ENCODE measurements around the gene SLC25A42.

The SLC25A42 gene

DNA sequence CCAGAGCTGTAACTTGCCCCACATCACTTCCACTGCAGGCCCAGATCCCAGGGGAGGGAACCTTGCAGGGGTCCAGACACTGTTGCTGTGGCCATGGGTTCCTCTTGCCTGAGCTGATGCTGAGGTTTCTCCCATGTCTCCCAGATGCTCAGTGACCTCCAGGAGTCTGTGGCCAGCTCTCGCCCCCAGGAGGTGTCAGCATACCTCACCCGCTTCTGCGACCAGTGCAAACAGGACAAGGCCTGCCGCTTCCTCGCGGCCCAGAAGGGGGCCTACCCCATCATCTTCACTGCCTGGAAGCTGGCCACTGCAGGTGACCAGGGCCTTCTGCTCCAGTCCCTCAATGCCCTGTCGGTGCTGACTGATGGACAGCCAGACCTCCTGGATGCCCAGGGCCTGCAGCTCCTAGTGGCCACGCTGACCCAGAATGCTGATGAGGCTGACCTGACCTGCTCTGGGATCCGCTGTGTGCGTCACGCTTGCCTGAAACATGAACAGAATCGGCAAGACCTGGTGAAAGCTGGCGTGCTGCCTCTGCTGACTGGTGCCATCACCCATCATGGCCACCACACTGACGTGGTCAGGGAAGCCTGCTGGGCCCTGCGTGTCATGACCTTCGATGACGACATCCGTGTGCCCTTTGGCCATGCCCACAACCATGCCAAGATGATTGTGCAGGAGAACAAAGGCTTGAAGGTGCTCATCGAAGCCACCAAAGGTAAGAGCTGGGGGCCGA is 12.1 kb upstream of the SLC25A42 start:
- DNase-seq = no peak

DNA sequence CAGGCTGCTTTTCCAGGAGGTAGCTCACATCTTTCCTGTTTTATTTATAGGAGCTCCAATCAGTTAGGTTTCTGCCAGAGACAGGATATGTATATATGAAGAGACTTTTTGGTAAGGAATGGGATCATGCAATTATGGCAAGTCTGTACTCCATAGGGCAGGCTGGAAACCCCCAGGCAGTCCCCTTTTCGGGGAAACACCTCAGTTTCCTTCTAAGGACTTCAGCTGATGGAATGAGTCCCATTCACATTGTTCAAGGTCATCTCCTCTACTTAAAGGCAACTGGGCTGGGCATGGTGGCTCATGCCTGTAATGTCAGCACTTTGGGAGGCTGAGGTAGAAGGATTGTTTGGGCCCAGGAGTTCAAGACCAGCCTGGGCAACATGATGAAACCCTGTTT is 10.9 kb upstream of the SLC25A42 start:
- DNase-seq = no peak

DNA sequence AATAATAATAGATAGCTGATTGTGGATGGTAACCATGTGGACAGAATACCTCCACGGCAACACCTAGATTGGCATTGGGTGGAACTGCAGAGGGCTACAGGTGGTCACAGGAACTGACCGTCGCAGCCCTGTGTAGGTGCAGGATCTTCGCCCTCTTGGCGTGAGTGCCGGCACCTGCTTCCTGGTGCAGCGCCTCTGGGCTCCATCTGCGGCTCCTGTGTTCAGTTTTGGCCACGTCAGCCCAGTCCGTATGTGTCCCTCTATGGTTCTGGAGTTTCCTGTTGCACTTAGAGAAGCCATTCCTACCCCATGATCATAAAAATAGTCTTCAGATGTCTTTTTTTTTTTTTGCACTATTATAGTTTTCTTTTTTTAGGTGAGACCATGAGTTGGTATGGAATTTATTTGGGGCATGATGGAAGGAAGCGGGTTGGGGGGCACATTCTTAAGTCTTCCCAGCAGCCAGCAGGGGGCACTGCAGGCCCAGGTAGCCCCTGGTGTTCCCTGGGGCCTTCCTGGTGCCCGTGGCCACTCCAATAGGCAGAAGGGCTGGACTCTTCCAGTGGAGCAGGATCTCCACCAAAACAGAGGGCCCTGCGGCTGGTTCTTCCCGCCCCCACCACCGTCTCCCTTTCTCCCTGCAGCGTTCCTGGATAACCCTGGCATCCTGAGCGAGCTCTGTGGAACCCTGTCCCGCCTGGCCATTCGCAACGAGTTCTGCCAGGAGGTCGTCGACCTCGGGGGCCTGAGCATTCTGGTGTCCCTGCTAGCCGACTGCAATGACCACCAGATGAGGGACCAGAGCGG is 10.1 kb upstream of the SLC25A42 start:
- DNase-seq = peak in 1 of 2 donors; percentile 52

DNA sequence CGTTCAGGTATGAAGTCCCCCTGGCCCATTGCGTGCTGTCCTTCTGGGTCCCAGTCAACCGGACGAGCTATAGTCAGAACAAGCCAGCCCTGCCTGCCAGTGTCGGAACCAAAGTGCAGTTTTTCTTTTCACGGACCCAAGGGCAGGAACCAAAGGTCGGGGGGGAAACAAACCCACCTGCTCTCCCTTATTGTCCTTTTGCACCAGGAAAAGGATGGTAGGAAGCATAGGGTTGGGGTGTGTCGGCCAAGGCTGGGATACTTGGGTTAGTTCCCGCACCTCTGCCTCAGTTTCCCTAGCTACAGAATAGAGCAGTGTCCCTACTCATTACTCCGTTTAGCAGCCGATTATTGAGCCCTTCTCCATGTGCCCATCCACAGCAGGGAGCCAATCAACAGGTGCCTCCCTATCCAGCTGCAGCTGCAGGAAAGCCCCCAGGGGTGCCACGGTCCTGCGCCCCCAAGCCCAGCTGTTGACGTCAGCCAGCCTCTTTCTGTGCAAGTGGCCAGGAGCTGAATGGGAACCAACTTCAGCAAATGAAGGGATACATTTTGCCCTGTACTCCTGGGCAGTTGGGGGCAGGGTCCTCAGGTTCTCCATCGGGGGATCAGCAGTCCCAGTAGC is 9.4 kb upstream of the SLC25A42 start:
- no peak for DNase-seq

DNA sequence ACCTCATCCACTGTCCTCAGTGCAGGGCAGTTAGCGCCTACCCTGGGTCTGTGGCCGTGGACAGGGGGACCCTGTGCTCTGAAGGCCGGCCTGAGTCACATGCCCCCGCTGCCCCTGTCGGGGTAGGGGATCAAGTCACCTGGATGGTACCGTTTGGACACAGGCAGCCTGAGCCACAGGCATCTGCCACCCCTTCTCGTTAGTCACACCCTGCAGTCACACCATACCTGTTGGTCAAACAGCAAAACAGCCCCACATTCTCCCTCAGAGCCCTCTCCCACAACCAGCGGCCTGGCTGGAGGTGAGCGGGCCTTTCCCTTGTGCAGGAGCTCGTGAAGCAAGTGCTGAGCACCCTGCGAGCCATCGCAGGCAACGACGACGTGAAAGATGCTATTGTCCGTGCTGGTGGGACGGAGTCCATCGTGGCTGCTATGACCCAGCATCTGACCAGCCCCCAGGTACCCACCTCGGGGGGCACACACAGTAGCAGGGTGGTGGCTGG is 8.8 kb upstream of the SLC25A42 start:
- DNase-seq = no peak

DNA sequence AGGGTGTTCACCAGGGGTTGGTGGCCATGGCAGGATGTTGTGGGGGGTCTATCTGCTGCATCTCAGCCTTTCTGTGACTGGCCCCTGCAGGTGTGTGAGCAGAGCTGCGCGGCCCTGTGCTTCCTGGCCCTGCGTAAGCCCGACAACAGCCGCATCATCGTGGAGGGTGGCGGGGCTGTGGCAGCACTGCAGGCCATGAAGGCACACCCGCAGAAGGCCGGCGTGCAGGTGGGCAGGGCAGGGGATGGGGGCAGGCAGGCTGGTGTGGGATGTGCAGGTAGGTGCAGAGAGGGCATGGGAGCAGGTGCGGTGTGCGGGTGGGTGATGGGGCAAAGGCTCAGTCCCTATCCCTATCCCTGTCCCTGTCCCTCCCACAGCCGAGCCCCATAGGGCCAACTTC is 8.1 kb upstream of the SLC25A42 start:
- DNase-seq = no peak

DNA sequence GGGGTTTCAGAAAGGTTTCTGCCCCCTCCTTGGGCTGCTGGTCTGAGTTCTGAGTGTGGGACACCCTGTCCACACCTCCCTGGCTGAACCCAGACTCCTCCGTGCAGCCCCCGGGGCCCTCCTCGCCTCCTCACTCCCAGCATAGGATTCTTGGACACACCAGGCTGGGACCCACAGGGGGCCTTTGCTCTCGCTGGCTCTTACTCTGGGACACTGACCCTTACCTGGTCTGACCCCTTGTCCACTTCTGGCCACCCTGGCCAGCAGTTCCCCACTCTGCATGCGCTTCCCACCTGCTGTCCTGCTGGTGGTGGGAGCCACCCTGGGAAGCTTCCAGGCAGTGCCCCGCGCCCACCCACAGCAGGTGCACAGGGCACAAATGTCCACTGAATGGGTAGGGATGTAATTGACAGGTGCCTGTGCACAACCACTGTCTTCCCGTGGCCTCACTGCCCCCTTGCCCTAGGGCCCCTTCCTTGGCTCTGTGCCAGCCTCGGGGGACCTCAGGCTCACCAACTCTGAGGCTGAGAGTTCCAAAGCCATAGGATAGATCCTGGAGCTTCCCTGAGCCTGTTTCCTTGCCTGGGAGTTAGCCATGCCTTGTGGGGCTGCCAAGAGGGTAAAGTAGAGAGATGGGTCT is 7.0 kb upstream of the SLC25A42 start:
- no peak for DNase-seq

DNA sequence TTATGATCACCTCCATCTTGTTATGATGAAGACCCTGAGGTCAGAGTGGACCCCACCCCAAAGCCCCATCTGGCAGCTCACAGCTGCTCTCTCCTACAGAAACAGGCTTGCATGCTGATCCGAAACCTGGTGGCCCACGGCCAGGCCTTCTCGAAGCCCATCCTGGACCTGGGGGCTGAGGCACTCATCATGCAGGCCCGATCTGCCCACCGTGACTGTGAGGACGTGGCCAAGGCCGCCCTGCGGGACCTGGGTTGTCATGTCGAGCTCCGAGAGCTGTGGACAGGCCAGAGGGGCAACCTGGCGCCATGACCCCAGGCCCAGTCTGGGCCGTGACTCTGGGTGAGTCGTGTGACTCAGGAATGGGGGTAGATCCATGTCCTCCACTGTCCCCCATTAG is 6.5 kb upstream of the SLC25A42 start:
- no peak for DNase-seq

DNA sequence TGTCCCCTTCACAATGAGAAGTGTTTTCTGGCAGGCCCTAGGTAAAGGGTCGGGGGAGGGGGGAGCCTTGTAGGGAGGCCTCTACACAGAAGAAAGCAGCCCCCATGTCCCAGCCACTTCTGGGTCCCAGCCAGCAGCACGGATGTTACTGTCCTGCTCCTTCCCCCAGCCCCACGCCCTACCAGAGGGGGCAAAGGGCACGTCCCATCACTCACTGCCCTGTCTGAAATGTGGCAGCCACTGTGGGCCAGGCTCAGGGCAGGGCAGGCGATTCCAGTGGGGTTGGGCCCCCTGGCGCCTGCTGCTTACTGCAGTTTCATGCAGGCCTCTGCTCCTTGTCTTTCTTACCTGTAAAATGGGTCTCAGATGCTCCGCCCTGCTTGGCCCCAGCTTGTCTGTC is 6.1 kb upstream of the SLC25A42 start:
- no peak for DNase-seq

DNA sequence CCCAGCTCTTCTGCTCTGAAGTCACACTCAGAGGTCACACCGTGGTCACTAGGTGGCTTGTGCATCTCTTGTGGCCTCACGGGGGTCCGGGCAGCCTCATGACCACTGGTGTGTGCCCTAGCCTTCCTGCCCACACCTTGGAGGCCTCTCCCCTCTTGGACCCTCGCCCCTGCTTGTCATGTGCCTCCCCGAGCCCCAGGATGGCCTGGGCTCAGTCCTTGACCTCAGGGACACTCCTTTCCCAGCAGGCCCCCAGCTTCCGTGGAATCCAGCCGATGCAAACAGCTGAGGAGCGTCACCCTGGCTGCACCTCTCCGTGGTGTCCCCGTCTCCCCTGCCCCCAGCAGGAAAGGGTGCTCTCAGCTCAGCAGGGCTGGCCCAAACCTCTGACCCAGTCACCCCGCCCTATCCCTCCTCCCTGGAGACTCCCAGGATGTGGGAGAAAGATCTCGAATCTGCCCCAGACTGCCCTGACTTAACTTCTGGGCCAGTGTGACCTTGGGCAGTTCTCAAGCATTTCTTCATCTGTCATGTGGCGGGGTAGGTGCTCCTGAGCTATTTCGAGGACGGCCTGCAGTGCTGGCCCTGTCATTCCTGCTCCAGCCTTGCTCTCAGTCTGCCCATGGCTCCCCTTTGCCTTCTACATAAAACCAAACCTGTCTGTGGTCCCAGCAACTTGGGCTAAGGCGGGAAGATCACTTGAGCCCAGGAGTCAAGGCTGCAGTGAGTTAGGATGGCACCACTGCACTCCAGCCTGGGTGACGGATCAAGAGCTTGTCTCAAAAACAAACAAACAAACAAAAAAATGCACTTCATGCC is 4.6 kb upstream of the SLC25A42 start:
- no peak for DNase-seq

DNA sequence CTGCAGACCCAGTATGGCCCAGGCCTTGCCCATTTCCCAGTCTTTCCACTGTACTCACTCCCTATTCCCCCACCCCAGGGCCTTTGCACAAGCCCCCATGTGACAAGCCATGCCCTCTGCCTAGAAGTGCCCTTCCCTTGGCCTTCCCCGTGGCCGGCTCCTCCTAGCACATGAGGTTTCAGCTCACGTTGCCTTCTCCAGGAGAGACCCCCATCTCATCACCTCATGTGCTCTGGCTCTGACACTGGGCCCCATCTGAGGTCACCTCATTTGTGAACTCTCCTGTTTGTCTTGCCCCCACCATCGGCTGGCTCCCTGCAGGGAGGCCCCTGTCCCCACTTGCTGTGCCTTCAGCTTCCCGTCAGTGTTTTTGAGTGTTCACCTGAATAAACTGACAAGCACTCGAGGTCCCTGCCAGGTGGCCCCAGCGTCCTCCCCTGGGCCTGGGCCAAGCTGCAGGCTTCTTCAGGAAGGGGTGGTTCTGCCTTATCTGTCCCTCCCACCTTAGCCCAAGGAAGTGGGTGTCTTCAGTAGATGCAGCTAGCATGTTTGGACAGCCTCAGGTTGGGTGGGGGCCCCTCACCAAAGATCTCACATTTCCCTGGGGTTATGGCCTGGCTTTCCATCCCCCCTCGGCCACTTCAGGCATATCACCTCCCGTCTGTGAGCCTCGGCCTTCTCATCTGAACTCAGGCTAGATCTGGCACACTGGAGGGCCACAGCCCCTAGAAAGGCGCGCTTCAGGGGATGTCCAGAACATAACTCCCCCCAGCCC is 3.8 kb upstream of the SLC25A42 start:
- DNase-seq = no peak

DNA sequence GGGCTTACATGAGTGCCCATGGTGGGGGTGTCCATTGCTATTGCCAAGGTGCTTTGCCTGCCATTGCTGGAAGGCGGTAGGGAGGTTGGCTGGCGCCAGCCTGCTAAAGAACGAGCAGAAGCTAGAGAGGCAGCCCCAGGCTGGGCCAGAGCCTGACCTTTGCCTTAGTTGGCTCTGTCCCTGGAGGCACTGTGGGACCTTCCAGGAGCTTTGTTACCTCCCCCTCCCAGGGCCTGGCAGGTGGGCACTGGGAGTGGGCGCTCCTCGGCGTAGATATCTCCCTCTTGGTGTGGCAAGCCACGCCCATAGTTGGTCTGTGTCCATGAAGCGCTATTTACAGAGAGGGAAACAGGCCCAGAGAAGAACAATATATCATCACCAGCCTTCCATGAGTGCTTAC is 2.3 kb upstream of the SLC25A42 start:
- no peak for DNase-seq

DNA sequence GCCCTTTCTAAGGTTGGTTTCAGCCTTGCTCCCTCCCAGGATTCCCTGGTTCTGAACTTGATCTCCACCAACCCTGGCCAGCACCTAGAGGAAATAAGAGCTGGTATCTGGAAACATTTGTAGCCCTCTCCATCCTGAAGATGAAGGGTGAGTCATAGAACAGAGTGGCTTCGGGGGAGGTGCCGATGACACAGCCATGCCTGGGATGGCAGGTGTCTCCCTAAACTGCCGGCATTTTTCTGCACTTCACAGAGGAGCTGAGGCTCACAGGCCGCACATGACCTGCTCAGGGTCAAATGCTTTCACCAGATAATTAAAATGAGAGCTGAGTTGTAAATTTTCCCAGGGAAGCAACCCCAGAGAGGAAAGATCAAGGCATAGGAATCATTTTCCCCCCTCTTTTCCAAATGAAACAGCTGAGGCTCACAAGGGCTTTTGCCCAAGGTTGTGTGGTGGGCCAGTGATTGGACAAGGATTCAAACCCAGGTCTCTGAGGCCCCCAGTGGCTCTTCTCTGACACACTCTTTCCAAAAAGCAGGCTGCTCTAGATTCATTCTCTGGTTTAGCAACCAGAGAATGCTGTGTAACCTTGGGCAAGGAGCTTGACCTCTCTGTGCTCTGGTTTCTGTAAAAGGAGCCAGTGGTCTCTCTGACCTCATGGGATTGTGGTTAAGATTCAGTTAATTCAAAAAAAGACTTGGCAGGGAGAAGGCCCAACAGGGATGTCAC is 1.2 kb upstream of the SLC25A42 start:
- DNase-seq = no peak

DNA sequence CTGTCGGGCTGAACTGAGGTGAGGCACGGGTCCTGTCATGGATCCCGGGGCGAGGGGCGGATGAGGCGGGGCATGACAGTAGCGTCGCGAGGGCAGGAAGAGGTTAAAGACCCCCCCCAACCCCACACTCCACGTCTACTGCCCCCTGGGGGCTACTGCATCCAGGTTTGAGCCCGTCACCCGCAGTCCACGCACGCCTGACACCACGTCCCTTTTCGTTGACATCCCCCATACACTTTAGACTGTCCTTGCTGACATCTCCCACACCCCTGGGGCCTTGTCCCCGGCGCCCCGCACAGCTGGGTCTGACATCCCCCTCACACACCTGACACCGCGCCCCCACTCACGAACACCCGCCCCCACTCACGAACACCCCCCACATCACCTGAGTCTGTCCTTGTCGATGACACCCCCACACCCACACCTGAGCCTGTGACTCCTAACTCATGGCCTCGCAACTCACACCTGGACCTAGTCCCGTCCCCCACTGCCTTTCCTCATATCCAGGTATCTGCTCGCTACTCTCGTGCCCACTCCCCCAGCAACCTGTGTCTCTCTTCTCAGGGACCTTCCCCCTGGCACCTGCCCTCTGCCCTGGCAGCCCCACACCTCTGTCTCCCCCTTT is 416 bp downstream of the SLC25A42 start:
- DNase-seq = no peak

DNA sequence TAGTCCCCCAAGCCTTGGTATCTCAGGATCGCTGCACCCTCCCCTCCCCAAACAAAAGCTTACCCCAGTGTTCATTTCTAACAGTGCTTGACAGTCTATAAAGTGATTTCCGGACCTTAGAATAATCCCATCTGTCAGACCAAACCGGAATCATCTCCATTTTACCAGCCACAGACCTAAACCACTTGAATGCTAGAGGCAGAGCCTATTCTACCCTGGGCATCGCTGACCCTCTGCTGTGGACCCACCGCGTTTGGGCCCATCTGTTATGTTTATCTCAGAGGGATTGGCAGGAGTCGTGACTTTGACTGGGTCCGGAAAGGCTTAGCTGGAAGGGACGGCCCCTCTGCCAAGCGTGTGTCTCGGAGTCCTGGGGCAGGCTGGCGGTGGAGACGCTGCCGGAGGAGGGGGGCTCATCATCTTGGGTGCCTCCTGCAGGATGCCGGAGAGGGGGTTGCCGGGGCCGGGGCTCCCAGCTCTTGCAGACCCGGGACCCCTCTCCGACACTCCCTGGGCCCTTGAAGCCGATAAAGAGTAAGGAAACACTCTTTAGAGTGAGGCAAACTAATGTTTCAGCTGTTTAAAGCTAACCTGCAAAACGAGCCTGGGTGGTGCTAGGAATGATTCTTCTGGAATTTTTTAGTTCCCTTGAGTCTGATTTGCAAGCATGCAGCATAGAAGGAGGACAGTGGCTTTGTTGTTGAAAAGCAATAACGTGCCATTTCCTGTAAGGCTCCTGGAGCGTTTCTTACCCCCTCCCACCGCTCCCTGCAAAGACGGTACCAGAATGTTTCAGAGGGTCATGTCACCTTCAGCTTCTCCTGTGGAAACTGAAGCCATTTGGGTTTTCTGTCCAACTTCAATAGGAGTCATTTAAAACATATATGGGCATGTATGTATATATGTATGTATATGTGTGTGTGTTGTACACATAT is 1.3 kb downstream of the SLC25A42 start:
- no peak for DNase-seq

DNA sequence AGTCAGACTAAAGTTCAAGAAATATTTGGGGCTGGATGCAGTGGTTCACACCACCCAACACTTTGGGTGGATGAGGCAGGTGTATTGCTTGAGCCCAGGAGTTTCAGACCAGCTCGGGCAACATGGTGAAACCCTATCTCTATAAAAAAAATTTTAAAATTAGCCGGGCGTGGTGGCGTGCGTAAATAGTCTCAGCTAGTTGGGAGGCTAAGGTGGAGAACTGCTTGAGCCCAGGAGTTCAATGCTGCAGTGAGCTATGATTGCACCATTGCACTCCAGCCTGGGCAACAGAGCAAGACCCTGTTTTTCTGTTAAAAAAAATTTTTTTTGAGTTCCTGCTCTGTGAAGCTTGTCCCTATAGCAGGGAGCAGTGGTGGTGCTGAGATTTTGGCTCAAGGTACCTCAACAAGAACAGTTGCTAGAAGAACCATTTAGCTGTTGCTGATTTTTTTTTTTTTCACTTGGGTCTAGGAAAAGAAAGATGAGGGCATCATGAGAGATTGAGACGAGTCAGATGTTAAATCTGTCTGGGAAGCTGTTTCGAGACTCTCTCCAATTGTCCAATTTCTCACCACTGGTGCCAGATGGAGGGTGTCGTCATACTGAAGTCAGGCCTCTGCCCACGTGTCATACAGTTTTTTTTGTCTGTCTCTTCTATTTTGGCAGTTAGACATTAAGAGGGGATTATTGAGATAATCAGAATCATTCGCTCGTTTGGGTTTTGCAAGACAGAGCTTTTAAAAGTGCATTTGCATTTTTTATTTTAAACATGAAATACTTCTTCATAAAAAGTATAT is 3.7 kb downstream of the SLC25A42 start:
- DNase-seq = peak; percentile 26 to 38

DNA sequence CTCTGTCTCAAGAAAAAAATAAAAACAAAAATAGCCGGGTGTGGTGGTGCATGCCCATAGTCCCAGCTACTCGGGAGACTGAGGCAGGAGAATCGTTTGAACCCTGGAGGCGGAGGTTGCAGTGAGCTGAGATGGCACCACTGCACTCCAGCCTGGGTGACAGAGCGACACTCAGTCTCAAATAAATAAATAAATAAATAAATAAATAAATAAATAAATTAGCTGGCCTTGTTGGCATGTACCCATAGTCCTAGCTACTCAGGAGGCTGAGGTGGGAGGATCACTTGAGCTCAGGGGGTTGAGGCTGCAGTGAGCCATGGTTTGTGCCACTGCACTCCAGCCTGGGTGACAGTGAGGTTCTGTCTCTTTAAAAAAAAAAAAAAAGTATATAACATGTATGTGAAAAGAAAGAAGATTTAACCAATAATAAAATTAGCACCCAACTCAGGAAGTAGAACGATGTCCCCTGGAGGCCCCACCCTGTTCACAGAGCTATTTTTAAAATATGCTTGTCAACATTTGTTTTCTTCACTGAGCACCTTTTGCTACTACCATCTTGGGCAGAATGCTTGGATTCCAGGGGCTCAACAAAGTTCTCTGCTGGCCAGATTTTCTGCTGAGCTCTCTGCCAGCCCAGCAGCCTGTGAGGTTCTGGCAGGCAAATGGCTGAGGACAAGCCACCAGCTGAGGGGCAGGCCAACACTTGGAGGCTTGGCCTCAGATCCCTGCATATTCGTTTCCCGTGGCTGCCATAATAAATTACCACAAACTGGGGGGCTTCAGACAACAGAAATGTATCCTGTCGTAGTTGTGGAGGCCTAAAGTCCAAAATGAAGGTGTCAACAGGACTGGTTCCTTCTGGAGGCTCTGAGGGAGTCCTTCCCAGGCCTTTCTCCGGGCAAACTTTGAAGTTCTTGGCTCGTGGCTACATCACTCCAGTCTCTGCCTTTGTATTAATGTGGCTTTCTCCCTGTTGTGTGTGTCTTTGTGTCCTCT is 5.2 kb downstream of the SLC25A42 start:
- no peak for DNase-seq
